Measurements from ENCODE around the gene TRIM8. TPM values are rescaled to one million over a fixed set of nuclear protein-coding genes. Genes with fewer than 3 reads are reported as not detected.
A peak's percentile ranks its signal among the peaks of the same experiment; 100 is the strongest.

Gene TRIM8
- total RNA-seq, 1 donor from 2014 or later = 216 TPM

DNA sequence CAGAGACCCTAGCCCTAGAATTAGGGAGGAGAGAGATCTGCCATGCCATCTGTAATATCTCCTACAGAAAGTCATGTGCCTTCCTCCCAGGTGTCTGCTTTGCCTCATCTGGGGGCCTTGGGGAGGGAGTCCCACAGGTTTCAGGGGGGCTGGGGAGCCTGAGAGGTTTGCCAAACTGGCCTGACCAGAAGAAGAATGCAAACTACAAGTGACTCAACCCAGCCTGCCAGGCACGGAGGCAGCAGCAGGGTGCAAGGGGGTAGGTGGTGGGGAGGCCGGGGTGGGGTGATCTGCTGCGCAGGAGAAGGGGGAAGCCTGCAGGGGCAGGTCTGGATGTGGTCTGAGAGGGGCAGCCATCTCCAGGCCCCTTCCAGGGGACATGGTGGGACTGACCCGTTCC is 9.6 kb upstream of the TRIM8 start:
- intact Hi-C loops (cut with DNase I) = no loop called here
- no peak for DNase-seq (ENCODE audit: low spot score in 2 of 2)
- H3K9me3 ChIP-seq = no peaks in the 10 kb centered on the region
- H3K4me3 ChIP-seq = no peak overlapping the region
- H3K4me1 ChIP-seq = peaks cover 20 to 36% of the 10 kb centered on the region in 2 donors
- H3K36me3 ChIP-seq = peaks cover 0 to 6% of the 10 kb centered on the region in 2 donors
- TF ChIP-seq, protein P1, sequence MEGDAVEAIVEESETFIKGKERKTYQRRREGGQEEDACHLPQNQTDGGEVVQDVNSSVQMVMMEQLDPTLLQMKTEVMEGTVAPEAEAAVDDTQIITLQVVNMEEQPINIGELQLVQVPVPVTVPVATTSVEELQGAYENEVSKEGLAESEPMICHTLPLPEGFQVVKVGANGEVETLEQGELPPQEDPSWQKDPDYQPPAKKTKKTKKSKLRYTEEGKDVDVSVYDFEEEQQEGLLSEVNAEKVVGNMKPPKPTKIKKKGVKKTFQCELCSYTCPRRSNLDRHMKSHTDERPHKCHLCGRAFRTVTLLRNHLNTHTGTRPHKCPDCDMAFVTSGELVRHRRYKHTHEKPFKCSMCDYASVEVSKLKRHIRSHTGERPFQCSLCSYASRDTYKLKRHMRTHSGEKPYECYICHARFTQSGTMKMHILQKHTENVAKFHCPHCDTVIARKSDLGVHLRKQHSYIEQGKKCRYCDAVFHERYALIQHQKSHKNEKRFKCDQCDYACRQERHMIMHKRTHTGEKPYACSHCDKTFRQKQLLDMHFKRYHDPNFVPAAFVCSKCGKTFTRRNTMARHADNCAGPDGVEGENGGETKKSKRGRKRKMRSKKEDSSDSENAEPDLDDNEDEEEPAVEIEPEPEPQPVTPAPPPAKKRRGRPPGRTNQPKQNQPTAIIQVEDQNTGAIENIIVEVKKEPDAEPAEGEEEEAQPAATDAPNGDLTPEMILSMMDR (IDR thresholded peaks at IDR 0.05) = no peak
- peak overlapping the region; percentile 88 to 95 for H3K27ac ChIP-seq
- H3K27me3 ChIP-seq = no peaks in the 10 kb centered on the region

DNA sequence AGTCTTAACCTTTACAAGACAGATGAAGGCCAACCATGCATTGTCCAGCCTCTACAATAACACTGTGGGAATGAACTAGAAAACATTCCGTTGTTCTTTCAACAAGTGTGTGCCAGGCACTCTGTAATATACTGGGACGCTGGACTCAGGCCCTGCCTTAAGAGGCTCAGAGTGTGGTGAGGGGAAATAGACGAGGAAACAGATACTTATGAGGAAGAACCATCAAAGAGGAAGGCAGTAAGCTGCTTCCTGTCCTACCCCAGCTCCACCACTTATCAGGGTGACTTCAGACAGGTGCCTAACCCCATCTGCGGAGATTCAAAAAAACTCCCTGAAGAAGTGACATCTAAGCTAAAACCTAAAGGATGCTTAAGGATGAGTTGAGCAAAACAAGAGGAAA is 8.9 kb upstream of the TRIM8 start:
- no peaks in the 10 kb centered on the region for H3K27me3 ChIP-seq
- H3K9me3 ChIP-seq = no peaks in the 10 kb centered on the region
- TF ChIP-seq, protein P1 (IDR thresholded peaks at IDR 0.05) = no peak
- peak overlapping the region; percentile 88 to 95 for H3K27ac ChIP-seq
- peaks cover 0 to 1% of the 10 kb centered on the region in 2 donors for H3K36me3 ChIP-seq
- H3K4me1 ChIP-seq = peaks cover 20 to 33% of the 10 kb centered on the region in 2 donors
- H3K4me3 ChIP-seq = no peak overlapping the region
- intact Hi-C loops (cut with DNase I) = no loop called here
- DNase-seq (ENCODE audit: low spot score in 2 of 2) = no peak

DNA sequence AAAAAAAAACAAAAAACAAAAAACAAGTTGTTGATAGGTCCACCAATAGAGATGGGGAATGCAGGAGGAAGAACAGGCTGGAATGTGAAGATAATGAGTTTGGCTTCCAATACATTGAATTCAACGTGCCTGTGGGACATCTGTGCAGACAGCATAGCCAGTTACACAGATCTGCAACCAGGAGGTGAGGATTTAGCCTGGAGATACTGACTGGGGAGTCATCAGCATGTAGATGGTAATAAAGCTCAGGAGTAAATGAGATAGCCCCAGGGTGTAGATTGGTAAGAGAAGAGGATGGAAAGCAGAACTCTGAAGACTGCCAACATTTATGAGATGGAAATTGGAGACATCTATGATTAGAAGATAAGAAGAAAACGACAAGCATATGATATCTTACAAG is 4.7 kb upstream of the TRIM8 start:
- intact Hi-C loops (cut with DNase I) = no loop called here
- no peaks in the 10 kb centered on the region for H3K9me3 ChIP-seq
- TF ChIP-seq, protein P1 (IDR thresholded peaks at IDR 0.05) = no peak
- DNase-seq (ENCODE audit: low spot score in 2 of 2) = no peak
- peaks cover 3 to 8% of the 10 kb centered on the region in 2 donors for H3K4me1 ChIP-seq
- H3K36me3 ChIP-seq = no peaks in the 10 kb centered on the region
- H3K4me3 ChIP-seq = no peak overlapping the region
- H3K27ac ChIP-seq = peak overlapping the region in 1 of 2 donors; percentile 11
- H3K27me3 ChIP-seq = no peaks in the 10 kb centered on the region

DNA sequence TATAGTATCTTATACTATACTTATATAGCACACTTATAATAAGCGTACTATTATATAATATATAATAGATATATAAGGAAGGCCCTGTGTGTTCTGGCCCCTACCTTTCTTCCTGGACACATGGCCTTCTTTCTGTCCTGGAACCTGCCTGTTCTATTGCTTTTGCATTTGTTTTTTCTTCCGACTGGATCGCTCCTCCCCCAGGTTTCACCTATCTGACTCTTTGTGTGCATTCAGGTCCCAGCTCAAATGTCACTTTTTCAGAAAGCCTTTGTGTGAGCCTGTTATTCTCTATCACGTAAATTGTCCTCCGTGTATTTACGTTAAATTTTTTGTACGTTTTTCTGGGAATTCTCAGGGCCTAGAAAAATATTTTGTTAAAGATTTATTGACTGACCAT is 2.9 kb upstream of the TRIM8 start:
- Histone ChIP-seq H3K36me3 (no peaks in the 10 kb centered on the region), H3K27me3 (no peaks in the 10 kb centered on the region), H3K27ac (peak overlapping the region; percentile 98), H3K9me3 (no peaks in the 10 kb centered on the region), H3K4me3 (peak overlapping the region; percentile 97), H3K4me1 (peaks cover 0 to 4% of the 10 kb centered on the region in 2 donors)
- intact Hi-C loops (cut with DNase I) = loop anchor here (10.0 kb wide), 2 partner anchors 143 to 1637 kb away; no protein-coding TSS in a partner anchor
- DNase-seq (ENCODE audit: low spot score in 2 of 2) = no peak
- TF ChIP-seq, protein P1 (IDR thresholded peaks at IDR 0.05) = no peak

DNA sequence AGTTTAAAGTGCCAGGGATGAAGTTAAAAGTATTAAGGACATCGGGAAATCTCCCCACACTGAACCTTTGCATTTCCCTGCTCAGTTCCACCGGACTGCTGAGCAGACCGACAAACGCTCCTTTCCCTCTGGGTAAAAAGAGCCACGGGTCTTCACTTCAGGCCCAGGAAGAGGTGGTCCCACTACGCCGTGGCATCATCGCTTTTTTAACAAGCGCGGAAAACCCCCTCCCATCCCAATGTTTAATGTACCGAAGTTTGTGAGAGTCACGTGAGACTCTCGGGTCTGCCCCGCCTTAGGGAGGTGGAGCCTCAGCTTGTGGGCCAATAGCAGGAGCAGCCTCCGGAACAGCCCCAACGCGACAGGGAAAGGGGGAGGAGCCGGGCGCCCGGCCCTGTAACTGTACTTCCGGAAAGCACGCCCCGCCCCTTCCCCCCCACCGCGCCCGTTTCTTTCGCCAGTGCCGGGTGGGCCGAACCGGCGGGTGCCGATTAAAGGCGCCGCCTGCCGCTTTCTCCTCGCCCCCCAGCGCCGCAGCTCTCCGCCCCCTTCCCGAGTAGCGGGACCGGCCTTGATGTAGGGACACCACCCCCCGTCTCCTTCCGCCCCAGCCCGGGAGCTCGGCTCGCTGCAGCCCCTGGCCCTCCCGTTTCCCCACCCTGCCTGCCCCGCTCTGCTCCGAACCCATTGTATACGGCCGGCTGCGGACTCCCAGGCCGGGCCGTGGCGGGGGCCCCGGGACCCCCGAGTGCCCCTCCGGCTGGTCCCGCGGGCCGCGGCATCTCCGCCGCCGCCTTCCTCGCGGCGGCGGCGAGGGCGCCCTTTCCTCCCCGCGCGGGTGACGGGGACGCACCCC is 2.2 kb upstream of the TRIM8 start:
- H3K9me3 ChIP-seq = no peaks in the 10 kb centered on the region
- no peaks in the 10 kb centered on the region for H3K36me3 ChIP-seq
- TF ChIP-seq, protein P1 (IDR thresholded peaks at IDR 0.05) = no peak
- H3K27ac ChIP-seq = peak overlapping the region; percentile 98
- H3K4me1 ChIP-seq = peaks cover 6 to 8% of the 10 kb centered on the region in 2 donors
- DNase-seq (ENCODE audit: low spot score in 2 of 2) = peak; percentile 96 to 99
- H3K27me3 ChIP-seq = no peaks in the 10 kb centered on the region
- H3K4me3 ChIP-seq = peak overlapping the region; percentile 97
- intact Hi-C loops (cut with DNase I) = loop anchor here (10.0 kb wide), 2 partner anchors 143 to 1637 kb away; no protein-coding TSS in a partner anchor
